CD4-positive, alpha-beta T cell treated with Interleukin-4 for 4 hours (primary cell): ENCODE results near the gene PIGP.
"Not testable (repeated sequence)": the region's sequence is repeated elsewhere in the genome, so short reads cannot be mapped to it uniquely, and the experiment has no call there.

Experiments
- DNase-seq: peaks from one replicate; pipeline ENCODE4 v3.0.0-alpha.2; 2020

The PIGP gene

DNA sequence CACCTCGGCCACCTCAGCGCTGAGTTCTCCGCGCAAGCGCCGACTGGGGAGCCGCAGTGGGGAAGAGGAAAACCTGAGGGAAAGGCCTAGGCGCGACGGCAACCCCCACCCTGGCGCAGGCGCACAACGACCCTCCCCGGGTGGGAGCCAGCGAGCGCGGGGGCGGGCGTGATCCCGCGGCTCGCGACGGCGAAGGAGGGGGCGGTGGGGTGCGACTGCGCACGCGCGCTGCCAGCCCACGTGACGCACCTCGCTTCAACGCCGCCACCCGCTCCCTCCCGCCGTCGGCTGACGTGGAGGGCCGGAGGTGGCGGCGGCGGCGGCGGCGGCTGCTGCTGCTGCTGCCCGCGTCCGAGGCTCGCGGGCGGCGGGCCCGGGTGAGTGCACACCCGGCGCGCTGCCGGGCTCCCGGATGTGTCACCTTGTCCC, at the start of gene PIGP, which contains the start of gene TTC3:
Gene PIGP (minus strand): TSS at position 84 of the 429 bp plus-strand sequence. CDS start 556 bp downstream, outside the sequence.
Gene TTC3 (plus strand): TSS at position 267 of the 429 bp plus-strand sequence. CDS start 14,004 bp downstream, outside the sequence.
- peak; percentile 93 for DNase-seq

DNA sequence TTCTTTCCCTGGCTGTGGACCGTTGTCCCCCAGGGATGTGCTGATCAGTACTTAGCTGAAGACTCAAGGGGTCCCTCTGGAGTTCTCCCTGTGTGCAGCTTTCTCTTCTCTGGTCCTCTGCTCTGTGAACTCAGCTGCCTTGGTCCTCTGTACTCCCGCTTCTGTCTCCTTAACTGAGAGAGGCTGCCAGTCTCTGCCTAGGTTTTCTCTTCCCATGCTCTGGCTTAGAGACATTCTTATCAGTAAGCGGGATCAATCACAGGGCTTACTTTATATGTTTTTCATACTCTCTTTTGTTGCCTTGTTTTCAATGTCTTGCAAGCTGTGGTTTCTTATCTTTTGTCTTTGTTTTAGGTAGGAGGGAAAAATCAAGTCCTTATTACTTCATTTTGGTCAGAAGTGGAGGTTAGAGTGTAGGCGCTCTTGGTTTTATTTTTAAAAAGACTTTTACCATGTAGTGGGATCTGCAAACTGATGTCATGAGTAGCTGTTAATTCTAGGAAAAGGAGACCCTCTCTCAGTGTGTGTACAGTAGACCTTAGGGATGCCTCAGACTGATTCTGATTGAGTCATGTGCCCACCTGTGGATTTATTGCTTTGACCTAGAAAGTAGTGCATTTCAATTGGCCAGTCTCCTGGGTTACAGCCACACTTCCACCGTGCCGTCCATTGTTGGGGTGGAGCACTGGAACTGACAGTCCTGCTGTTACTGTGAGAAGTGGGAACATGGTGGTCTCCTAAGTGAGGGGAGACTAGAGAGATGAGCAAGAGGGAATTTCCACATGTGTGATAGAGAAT, 46.7 kb upstream of the PIGP start:
- no peak for DNase-seq

DNA sequence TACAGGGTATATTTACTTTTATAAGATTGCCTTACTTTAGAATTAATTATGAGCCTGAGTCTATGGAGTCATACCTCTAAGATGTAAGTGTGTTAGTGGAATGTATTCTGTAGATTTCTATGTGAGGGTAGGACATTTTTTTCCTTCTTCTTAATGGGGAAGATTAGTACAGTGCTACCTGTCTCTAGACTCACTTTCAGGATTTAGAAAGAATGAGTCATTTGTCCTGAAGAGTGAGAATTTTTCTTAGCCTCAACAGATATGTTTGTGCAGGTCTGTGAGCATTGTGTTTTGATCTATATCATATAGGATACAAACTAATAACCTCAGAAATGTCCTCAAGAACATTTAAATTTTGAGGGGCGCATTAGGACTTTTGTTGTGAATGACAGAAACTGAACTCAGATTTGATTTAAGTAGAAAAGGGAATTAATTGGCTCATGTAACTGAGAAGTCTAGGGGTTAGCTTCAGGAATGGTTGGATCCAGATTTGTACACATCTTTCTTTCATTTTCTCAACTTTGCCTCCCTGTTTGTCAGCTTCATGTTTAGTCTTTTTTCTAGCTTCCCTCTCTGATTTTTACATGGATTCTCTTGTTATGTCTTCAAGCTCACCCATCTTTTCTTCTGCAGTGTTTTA, 45.4 kb upstream of the PIGP start:
- DNase-seq = no peak

DNA sequence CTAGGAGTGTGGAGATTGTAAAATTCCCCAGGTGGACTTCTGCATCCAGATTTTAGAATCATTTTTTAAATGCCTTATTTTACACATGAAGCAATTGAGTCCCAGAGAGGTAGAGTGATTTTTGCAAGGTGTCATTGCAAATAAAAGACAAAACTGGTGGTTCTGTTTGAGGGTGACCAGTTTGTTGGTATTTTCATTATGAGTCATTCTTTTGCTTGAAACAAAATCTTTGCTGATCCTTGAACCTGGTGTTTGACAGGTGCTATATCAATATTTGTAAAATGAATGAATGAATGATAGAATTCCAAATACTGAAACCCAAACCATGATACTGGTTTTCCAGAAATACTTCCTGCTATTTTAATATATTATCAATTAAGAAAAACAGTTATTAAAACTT, 44.3 kb upstream of the PIGP start:
- no peak for DNase-seq

DNA sequence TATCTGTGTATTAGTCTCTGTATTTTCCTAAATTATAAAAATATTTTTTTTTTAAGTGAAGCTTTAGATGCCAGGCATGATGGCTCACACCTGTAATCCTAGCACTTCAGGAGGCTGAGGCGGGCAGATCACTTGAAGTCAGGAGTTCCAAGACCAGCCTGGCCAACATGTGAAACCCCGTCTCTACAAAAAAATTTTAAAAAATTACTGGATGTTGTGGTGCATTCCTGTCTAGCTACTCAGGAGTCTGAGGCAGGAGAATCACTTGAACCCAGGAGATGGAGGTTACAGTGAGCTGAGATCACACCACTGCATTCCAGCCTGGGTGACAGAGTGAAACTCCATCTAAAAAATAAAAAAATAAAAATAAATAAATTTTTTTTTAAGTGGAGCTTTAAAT, 43.6 kb upstream of the PIGP start:
- DNase-seq = not testable (repeated sequence)

DNA sequence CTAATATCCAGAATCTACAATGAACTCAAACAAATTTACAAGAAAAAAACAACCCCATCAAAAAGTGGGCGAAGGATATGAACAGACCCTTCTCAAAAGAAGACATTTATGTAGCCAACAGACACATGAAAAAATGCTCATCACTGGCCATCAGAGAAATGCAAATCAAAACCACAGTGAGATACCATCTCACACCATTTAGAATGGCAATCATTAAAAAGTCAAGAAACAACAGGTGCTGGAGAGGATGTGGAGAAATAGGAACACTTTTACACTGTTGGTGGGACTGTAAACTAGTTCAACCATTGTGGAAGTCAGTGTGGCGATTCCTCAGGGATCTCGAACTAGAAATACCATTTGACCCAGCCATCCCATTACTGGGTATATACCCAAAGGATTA, 41.4 kb upstream of the PIGP start:
- DNase-seq = not testable (repeated sequence)

DNA sequence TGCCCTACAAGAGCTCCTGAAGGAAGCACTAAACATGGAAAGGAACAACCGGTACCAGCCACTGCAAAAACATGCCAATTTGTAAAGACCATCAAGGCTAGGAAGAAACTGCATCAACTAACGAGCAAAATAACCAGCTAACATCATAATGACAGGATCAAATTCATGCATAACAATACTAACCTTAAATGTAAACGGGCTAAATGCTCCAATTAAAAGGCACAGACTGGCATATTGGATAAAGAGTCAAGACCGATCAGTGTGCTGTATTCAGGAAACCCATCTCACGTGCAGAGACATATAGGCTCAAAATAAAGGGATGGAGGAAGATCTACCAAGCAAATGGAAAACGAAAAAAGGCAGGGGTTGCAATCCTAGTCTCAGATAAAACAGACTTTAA, 38.2 kb upstream of the PIGP start:
- not testable (repeated sequence) for DNase-seq

DNA sequence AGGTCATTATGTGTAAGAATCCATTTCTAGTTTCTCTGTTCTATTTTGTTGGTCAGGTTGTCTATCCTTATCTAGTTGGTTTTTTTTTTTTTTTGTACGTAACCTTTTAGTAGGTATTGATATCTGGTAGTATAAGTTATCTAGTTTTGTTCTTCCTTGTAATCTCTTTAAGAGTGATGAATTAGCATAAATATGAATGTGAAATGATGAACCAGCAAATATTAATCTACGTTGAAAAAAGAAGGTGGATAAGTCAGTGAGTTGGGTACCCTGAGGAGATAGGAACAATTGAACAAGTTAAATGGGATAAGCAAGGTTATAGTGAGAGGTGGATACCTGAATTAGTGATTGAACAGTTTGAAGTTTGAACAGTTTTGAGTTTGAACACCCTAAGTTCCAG, 34.1 kb upstream of the PIGP start:
- DNase-seq = no peak

DNA sequence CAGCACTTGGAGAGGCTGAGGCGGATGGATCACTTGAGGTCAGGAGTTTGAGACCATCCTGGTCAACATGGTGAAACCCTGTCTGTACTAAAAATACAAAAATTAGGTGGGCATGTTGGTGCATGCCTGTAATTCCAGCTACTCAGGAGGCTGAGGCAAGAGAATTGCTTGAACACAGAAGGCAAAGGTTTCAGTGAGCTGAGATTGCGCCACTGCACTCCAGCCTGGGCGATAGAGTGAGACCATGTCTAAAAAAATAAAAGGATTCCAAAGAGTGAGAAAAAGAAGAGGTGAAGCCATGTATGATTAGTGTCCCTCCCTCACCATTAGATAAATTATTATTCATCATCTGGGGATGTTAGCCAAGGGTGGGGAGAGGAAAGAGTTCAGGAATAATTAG, 29.9 kb upstream of the PIGP start:
- not testable (repeated sequence) for DNase-seq

DNA sequence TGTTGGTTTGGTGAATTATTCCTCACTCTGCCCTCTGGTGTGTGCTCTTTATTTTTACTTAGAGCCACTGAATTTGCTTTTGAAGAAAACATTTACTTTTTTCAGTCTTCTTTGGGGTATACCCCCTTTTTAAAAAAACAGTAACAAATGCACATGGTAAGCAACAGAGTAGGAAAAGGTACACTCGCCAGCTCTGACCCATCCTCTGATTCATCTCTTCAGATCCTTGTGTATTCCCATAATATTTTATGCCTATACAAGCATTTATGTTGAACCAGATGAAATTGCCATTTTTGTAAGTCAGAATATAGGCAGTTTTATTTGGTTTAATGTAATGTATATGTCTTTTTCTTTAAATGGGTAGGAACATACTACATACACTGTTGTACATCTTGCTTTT, 28.5 kb upstream of the PIGP start:
- DNase-seq = no peak

DNA sequence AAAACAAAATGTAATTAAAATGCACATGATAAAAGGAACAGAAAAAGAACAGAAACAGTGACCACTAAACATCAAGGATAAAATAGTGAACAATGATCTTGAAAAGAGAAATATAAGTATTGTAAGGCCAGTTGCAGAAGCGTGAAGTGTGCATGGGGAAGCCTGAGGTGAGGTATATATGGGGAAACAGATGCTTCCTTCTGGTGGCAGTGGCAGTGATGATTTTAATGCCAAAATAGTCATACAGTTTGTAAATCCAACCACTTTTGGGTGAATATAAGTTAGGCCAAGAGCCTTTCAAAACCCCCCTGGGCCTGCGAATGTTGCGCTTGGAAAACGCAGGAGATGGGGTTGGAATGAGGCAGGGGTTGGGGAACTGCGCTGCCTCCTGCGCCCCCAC, 27.4 kb upstream of the PIGP start:
- DNase-seq = no peak

DNA sequence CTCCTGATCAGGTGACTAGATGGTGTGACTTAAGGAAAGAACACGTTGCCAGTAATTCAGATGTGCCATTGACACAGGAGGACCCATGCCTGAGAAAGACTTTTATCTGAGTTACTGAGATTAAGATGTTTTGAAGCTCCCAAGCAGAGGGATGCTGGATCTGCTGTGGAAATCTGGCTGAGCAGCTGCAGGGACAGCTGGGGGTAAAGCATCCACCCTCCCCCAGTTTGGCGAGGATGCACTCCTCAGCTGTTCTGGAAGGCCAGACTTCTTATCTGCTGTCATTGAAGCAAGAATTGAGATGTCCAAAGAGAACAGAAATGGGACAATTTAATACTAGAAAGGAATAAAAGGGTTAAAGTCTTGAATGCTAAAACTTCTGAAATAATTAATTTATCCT, 25.9 kb upstream of the PIGP start:
- no peak for DNase-seq

DNA sequence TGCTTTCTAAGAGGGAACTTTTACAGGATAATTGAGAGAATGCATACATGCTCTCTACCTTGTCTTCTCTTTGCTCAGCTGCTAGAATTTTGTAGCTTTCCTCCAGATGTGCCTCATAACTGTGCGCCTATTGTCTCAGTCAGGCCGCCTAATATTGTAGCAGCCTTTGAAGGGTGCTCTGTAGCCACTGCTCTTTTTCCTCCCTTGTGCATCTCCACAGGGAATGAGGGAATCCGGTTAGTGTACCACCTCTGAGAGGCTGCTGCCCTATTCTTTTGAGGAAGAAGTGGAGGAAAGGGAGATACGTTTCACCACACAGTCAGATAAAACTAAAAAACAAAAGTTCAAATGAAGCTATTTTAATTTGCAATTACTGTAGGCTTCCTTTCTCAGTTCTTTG, 22.9 kb upstream of the PIGP start:
- no peak for DNase-seq

DNA sequence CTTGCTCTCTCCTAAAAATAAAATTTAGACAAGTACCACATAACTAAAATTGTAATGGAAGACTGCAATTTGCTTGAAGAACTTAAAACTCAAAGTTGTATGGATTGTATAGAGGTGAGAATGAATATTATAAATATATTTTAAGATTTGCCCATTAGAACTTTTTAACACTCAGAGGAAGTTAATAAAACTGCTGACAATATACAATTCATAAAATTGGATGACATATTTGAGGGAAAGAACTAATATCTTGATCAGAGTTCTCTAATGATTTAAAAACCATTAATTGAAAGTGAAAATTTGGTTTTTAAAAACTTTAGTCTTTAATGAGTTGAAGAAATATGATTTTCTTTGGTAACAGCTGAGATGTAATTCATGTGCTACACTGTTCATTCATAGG, 21.1 kb upstream of the PIGP start:
- no peak for DNase-seq

DNA sequence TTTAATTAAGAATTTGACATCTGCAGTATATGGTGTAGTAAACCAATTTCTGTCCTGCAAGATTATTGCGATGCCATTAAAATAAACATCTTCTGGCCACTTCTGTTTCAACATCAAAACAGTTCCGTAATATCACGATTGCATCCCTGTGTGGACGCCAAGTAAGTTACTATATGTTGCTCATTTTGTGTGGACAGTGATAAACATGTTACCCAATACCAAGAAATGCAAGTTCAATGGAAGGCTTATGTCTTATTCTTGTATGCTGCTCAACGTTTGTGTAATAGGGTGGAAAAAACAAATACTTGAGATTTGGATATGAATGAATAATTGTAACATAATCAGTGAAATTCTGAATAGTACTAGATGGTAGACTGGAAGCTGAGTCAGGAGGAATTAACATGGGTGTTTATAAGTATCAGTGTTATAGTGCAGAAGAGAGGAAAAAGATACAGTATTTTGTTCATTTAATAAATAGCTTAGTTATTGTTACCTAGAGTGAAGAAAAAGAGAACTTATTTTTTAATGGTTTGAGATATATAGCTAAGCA, 15.4 kb upstream of the PIGP start:
- DNase-seq = no peak

DNA sequence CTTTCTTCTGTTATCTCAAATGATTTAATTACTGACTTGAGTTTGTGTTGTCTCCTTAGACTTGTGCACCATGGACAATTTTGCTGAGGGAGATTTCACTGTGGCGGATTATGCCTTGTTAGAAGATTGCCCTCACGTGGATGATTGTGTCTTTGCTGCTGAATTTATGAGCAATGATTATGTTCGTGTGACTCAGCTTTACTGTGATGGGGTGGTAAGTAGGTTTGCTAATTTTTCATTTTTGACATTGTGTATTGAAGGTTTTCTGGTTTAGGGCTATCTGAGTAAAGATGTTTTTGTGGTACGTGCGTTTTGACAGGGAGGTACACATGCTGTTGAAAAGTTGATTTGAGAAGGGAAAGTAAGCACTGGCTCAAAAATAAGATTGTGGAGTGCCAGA, 14.3 kb upstream of the PIGP start:
- no peak for DNase-seq

DNA sequence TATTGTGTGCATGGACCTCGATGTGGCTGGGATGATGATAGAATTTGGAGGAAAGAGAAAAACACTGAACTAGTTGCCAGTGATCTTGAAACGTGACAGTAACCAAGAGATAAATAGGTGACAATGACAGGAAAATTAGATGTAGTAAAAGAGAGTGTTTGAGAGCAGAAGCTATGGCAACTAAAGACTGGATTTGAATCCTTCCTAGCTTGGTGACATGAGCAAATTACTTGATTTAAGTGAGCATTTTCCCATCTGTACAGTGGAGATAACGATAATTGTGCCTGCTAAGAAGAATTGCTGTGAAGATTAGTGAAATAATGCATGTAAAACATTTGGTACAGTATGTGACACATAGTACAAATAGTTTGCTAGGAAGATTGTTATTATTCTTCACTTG, 12.9 kb upstream of the PIGP start:
- no peak for DNase-seq

DNA sequence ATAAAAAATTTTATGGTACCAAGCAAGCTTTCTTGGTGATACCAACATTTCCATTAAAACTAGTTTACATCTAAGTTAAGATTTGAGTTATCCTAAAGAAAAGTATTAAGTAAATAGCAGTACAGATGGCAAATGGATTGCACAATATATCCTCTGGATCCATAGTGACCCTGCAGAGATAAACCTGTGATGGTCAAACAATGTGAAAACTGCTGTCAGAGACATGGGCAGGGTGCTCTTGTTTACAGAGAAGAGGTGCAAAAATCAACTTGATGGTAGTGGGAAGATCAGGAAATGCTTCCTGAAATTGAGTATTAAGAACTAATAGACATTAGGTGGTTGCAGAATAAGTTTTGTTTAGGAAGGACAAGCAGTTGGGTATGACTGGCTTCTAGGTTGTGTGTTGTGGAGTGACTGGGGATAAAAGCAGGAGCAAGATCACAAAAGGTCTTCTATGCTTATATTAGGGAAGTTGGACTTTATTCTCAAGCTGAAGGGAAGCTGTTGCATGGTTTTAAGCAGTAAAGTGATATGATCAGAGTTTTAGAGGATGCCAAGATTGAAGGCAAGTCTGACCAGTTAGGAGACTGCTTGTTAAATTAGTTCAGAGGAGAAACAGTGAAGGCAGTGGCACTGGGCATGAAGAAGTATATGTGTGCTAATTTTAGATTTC, 10.1 kb upstream of the PIGP start:
- no peak for DNase-seq

DNA sequence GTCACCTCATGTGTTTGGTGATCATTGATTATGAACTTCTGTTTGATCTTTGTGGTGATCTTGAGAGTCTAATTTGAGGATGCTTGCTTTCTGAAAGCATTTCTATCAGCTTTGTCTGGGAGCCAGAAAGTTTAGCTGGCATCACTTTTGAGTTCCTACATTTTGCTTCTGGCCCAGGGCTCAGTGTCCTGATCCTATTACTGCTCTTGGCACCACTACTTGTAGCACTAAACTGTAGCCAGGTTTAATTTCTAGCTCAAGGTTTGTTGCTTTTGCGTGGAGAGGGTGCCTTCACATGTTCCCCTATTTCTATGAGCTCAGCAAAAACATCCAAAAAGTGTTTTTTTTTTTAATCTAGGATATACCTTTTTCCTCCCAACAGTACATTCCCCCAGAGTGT, 9.5 kb upstream of the PIGP start:
- no peak for DNase-seq

DNA sequence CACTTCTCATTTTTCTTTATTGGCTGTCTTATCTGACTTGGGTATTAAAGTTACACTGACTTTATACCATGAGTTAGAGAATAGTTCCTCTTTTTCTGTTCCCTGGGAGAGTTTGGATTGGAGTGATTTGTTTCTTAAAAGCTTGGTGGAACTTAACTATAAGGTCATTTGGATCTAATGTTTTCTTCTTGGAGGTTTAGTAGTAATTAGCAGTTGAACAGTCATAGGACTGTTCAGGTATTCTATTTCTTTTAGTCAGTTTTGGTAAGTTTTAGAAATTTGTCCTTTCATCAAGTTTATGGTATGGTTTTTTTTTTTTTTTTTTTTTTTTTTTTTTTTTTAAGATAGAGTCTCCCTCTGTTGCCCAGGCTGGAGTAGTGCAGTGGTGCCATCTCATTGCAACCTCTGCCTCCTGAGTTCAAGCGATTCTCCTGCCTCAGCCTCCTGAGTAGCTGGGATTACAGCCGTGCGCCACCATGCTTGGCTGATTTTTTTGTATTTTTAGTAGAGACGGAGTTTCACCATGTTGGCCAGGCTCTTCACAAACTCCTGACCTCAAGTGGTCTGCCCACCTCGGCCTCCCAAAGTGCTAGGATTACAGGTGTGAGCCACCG, 6.4 kb upstream of the PIGP start:
- DNase-seq = no peak

DNA sequence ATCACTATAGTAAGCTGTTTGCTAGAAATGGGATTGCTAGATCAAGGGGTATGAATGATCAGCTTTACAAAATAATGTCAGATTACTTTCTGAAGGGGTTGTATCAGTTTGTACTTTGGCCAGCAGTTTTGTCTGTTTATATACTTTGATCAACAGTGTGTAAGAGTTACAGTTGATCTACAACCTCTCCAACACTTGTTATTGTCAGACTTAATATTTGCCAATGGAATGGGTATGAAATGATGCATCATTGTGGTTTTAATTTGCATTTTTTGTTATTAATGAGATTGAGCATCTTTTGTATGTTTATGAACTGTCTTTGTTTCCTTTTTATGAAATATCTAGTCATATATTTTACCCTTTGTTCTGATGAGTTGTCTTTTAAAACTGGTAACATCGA, 4.5 kb upstream of the PIGP start:
- no peak for DNase-seq

DNA sequence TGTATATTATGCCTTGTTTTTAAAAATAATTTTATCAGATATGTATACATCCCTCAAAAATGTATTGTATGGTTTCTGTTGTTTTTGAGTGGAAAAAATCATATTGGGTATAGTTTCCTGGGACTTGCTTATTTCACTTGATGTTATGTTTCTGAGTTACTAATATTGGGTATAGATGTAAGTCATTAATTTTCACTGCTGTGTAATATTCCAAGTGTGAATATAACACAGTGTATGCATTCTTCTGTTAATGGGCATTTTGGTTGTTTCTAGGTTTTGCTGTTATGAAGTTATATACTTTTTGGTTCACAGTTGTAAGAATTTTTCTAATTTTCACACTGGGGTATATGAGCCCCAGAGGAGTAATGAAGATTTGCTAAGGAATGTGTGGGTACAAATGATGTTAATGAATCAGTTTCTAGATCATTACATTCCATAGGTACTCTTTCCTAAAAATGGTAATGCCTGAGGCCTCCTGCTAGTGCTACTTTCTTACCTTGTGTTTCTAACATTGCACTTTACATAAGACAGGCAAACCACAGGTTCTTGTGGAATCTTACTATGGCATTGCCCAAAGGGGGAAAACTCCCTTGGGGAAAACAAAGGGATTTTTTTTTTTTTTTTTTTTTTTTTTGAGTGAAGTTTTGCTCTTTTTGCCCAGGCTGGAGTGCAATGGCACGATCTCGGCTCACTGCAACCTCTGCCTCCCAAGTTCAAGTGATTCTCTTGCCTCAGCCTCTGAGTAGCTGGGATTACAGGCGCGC, 3.4 kb upstream of the PIGP start:
- DNase-seq = no peak
